Measurements from ENCODE around the gene ATP6V1B1.
"Not testable (repeated sequence)": the region's sequence is repeated elsewhere in the genome, so short reads cannot be mapped to it uniquely, and the experiment has no call there.

ATP6V1B1 gene

GRCh38 chr2:70992945-70993853 lies 57.5 kb downstream of the ATP6V1B1 start:
- no peak for DNase-seq

- DNase-seq = no peak
Measured at GRCh38 chr2:70994009-70994698, 58.5 kb downstream of the ATP6V1B1 start.

GRCh38 chr2:70994699-70995425 lies 59.2 kb downstream of the ATP6V1B1 start, which contains the start of gene TEX261:
Gene TEX261 (minus strand): TSS chr2:70994873. CDS start chr2:70994757, 116 bp downstream.
- peak; percentile 81 for DNase-seq

GRCh38 chr2:70995426-70995729 lies 59.7 kb downstream of the ATP6V1B1 start:
- DNase-seq = peak; percentile 63

- DNase-seq = not testable (repeated sequence)
Measured at GRCh38 chr2:70998885-70999284, 63.2 kb downstream of the ATP6V1B1 start.

GRCh38 chr2:70999362-70999761 lies 63.7 kb downstream of the ATP6V1B1 start:
- no peak for DNase-seq

GRCh38 chr2:70999931-71000330 lies 64.2 kb downstream of the ATP6V1B1 start:
- not testable (repeated sequence) for DNase-seq

- peak; percentile 15 for DNase-seq
Measured at GRCh38 chr2:71000780-71001591, 65.3 kb downstream of the ATP6V1B1 start.

- DNase-seq = no peak
Measured at GRCh38 chr2:71001592-71001927, 65.9 kb downstream of the ATP6V1B1 start.

GRCh38 chr2:71001981-71002570 lies 66.4 kb downstream of the ATP6V1B1 start:
- DNase-seq = no peak

GRCh38 chr2:71003396-71003795 lies 67.7 kb downstream of the ATP6V1B1 start:
- DNase-seq = no peak

GRCh38 chr2:71003966-71004755 lies 68.5 kb downstream of the ATP6V1B1 start:
- no peak for DNase-seq

GRCh38 chr2:71004857-71005256 lies 69.2 kb downstream of the ATP6V1B1 start:
- DNase-seq = no peak

- DNase-seq = no peak
Measured at GRCh38 chr2:71005271-71006202, 69.8 kb downstream of the ATP6V1B1 start.

- no peak for DNase-seq
Measured at GRCh38 chr2:71006323-71006722, 70.6 kb downstream of the ATP6V1B1 start.

- no peak for DNase-seq
Measured at GRCh38 chr2:71006955-71007799, 71.5 kb downstream of the ATP6V1B1 start.

GRCh38 chr2:71008342-71008741 lies 72.6 kb downstream of the ATP6V1B1 start:
- DNase-seq = no peak

- not testable (repeated sequence) for DNase-seq
Measured at GRCh38 chr2:71011786-71012185, 76.1 kb downstream of the ATP6V1B1 start.

All from NCI-H526 treated with DMSO at 0.1 percent for 48 hours (cell line).